LNCAP (cell line): ENCODE data around the gene TMCC3.

Experiments
- CTCF ChIP-seq: fragments of 450-650 bp; IDR thresholded peaks from 2 replicates; pipeline ENCODE4 v1.5.1; 2017; ENCODE audit warnings: mild to moderate bottlenecking

Gene TMCC3

DNA sequence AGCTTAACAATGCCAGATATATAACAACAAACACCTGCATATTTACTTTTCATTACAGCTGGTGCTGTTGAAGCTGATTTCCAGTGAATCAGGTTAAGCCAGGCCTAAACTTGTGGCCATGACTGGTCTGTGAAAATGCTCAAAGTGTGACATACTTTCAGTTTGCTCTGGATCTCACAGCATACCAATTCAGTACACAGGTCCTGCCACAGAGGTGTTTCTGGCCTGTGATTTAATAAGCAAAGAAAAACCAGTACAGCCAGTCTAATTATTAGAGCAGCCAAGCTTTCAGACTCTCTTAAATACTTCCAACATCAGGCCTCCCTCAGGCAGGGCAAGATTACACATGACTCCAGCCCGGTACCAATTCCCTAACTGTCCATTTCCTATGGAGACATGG lies 27.4 kb upstream of the TMCC3 start:
- no peak for TF ChIP-seq CTCF

GRCh38 chr12:94676922-94677321 lies 26.6 kb upstream of the TMCC3 start:
- no peak for TF ChIP-seq CTCF

DNA sequence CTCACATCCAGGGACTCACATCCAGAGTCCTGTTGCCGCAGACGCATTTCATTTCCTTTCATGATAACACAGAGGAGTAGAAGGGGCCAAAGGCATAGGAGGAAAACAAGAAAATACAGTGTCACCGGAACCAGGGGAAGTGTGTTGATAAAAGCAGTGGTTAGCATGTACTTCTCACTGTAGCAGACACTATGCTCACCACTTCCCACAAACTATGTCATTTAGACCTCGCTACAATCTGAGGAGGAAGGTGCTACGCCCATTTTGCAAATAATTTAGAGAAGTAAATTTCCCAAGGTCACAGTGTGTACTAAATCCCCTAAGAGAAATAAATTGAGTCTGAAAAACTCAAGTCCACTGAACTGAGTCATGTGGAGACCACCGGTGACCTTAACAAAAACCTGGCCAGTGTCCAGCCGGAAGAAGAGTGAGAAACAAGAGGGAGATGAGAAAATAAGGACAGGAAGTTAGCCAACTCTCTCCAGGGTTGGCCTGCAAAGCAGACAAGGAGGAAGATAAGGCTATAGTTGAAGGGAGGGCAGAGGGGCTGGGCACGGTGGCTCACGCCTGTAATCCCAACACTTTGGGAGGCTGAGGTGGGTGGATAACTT lies 25.8 kb upstream of the TMCC3 start:
- no peak for TF ChIP-seq CTCF

GRCh38 chr12:94674835-94675234 lies 24.5 kb upstream of the TMCC3 start:
- no peak for TF ChIP-seq CTCF

GRCh38 chr12:94674051-94674451 lies 23.7 kb upstream of the TMCC3 start:
- TF ChIP-seq CTCF = no peak

DNA sequence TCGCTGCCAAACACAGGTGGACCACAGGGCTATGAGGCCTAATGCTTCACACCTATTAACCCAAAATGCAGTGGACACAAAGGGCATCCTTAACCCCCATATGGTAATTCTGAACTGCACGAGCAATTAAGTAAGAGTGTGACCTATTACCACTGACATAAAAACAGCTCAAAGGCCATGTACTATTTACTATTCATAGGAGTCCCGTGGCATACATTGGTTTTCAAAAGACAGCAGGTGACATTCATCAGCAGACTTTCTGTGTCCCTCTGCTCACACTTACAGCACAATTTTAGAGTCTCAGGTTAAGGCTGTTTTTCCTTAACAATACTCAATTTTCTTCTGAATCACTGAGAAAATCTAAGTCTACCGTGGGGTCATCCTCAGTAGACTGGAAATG lies 23.1 kb upstream of the TMCC3 start:
- TF ChIP-seq CTCF = no peak

- TF ChIP-seq CTCF = no peak
Measured at GRCh38 chr12:94671917-94672316, 21.6 kb upstream of the TMCC3 start.

GRCh38 chr12:94670898-94671297 lies 20.5 kb upstream of the TMCC3 start:
- no peak for TF ChIP-seq CTCF
